ENCODE measurements around the gene CPHXL2. TPM values are rescaled to one million over a fixed set of nuclear protein-coding genes. Genes with fewer than 3 reads are reported as not detected.

Gene CPHXL2
- total RNA-seq (not detected), total RNA-seq (0 to 0.06 (median 0) reads per million in 29 experiments)
- total RNA-seq (2013), result not detected

- ChIA-PET POLR2A (no interaction called here), CTCF (no interaction called here)
- no peaks in the 10 kb centered on the region for H3K36me3 ChIP-seq (ENCODE audit: control insufficient read depth in 2 of 2, extremely low read depth in 1 of 2, insufficient read depth in 1 of 2, low read length in 1 of 2)
- no CpG with 5 or more reads among the region's 4 CpGs for WGBS (ENCODE audit: insufficient coverage)
- DNase-seq (no peak), ATAC-seq (replicated peaks in 1 of 4) (no peak)
- H3K4me3 Mint-ChIP-seq, result no peak within 1 kb of the TSS
- H3K4me1 Mint-ChIP-seq, result no peaks in the 10 kb centered on the region
- H3K36me3 Mint-ChIP-seq, result no peaks in the 10 kb centered on the region
- no peaks in the 10 kb centered on the region for H3K4me1 ChIP-seq (ENCODE audit: control insufficient read depth in 1 of 2, extremely low read depth in 1 of 2, insufficient read depth in 2 of 2, low read length in 2 of 2)
- H3K27me3 Mint-ChIP-seq, result no peaks in the 10 kb centered on the region
- H3K9me3 Mint-ChIP-seq, result no peaks in the 10 kb centered on the region
- no peak within 1 kb of the TSS for H3K4me3 ChIP-seq (ENCODE audit: control insufficient read depth in 1 of 2, extremely low read depth in 1 of 2, low read length in 1 of 2)
- no peaks in the 10 kb centered on the region for H3K9me3 ChIP-seq
- H3K27ac Mint-ChIP-seq, result no peak within 1 kb of the TSS
- no peaks in the 10 kb centered on the region for H3K27me3 ChIP-seq (replicated peaks in 1 of 2; ENCODE audit: control insufficient read depth in 2 of 2, extremely low read depth in 1 of 2, insufficient read depth in 2 of 2, low read length in 1 of 2)
- no peak within 1 kb of the TSS for H3K27ac ChIP-seq (ENCODE audit: low read length)
Measured at GRCh38 chr16:75676909-75677308, at the start of gene CPHXL2. TSS of gene CPHXL2 (minus strand) at chr16:75677009. CDS start at chr16:75676999, 10 bp downstream.

- no peak for DNase-seq
- POLR2A ChIA-PET, result no interaction called here
- H3K27ac ChIP-seq (ENCODE audit: low read length), result no peak within 1 kb of the TSS
- no peaks in the 10 kb centered on the region for H3K4me1 ChIP-seq (ENCODE audit: control insufficient read depth in 1 of 2, extremely low read depth in 1 of 2, insufficient read depth in 2 of 2, low read length in 2 of 2)
- no peak for ATAC-seq (replicated peaks in 1 of 4)
- no peaks in the 10 kb centered on the region for H3K9me3 ChIP-seq
- Mint-ChIP-seq H3K9me3 (peaks cover 0 to 3% (median 0%) of the 10 kb centered on the region in 3 donors), H3K36me3 (no peaks in the 10 kb centered on the region), H3K27me3 (peaks cover 0 to 5% of the 10 kb centered on the region in 2 donors), H3K27ac (no peak within 1 kb of the TSS), H3K4me3 (no peak within 1 kb of the TSS), H3K4me1 (no peaks in the 10 kb centered on the region)
- WGBS (ENCODE audit: insufficient coverage), result no CpG with 5 or more reads among the region's 5 CpGs
- CTCF ChIA-PET, result no interaction called here
- no peaks in the 10 kb centered on the region for H3K27me3 ChIP-seq (replicated peaks in 1 of 2; ENCODE audit: control insufficient read depth in 2 of 2, extremely low read depth in 1 of 2, insufficient read depth in 2 of 2, low read length in 1 of 2)
- no peaks in the 10 kb centered on the region for H3K36me3 ChIP-seq (ENCODE audit: control insufficient read depth in 2 of 2, extremely low read depth in 1 of 2, insufficient read depth in 1 of 2, low read length in 1 of 2)
- H3K4me3 ChIP-seq (ENCODE audit: control insufficient read depth in 1 of 2, extremely low read depth in 1 of 2, low read length in 1 of 2), result no peak within 1 kb of the TSS
Measured at GRCh38 chr16:75726390-75726789, 49.6 kb upstream of the CPHXL2 start, which contains the start of gene CPHXL. TSS of gene CPHXL (minus strand) at chr16:75726490. CDS start at chr16:75726442, 48 bp downstream.

GRCh38 chr16:75718452-75718851 is 41.6 kb upstream of the CPHXL2 start:
- no peak overlapping the region for H3K27ac Mint-ChIP-seq

DNA sequence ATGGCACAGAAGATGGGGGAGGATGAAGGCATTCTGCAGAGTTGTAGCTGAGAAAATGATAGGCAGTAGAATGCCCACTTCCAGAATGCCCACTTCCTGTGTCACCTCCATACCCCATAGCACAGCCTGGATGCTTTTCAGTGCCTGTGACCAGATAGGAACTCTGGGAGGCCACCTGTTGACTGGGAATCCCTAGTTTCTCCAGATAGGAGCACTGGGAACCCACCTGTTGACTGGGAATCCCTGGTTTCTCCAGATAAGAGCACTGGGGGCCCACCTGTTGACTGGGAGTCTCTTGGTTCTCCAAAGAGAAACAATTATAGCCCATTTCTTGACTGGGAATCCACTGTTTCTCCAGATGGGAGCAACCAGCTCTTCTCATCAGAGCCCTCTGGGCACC is 37.9 kb upstream of the CPHXL2 start:
- no peaks in the 10 kb centered on the region for H3K9me3 ChIP-seq
- peaks cover 0 to 10% of the 10 kb centered on the region in 2 experiments for H3K27me3 ChIP-seq (replicated peaks in 1 of 2; ENCODE audit: control insufficient read depth in 2 of 2, extremely low read depth in 1 of 2, insufficient read depth in 2 of 2, low read length in 1 of 2)

More at GRCh38 chr16:75718452-75718851, 41.6 kb upstream of the CPHXL2 start:
- Mint-ChIP-seq H3K27me3 (peaks cover 18 to 40% of the 10 kb centered on the region in 2 donors), H3K4me3 (no peak overlapping the region), H3K9me3 (peaks cover 0 to 8% (median 0%) of the 10 kb centered on the region in 3 donors), H3K4me1 (no peaks in the 10 kb centered on the region), H3K36me3 (no peaks in the 10 kb centered on the region)
- H3K4me3 ChIP-seq (ENCODE audit: control insufficient read depth in 1 of 2, extremely low read depth in 1 of 2, low read length in 1 of 2), result no peak overlapping the region
- CTCF ChIA-PET, result no interaction called here
- no CpG with 5 or more reads among the region's 4 CpGs for WGBS (ENCODE audit: insufficient coverage)
- POLR2A ChIA-PET, result no interaction called here
- H3K27ac ChIP-seq (ENCODE audit: low read length), result no peak overlapping the region
- H3K36me3 ChIP-seq (ENCODE audit: control insufficient read depth in 2 of 2, extremely low read depth in 1 of 2, insufficient read depth in 1 of 2, low read length in 1 of 2), result no peaks in the 10 kb centered on the region
- DNase-seq (no peak), ATAC-seq (replicated peaks in 1 of 4) (no peak)
- no peaks in the 10 kb centered on the region for H3K4me1 ChIP-seq (ENCODE audit: control insufficient read depth in 1 of 2, extremely low read depth in 1 of 2, insufficient read depth in 2 of 2, low read length in 2 of 2)
- peaks cover 0 to 7% of the 10 kb centered on the region in 2 experiments for H3K27me3 ChIP-seq (replicated peaks in 1 of 2; ENCODE audit: control insufficient read depth in 2 of 2, extremely low read depth in 1 of 2, insufficient read depth in 2 of 2, low read length in 1 of 2)
- no peaks in the 10 kb centered on the region for H3K9me3 ChIP-seq

GRCh38 chr16:75710344-75710743 is 33.5 kb upstream of the CPHXL2 start:
- Mint-ChIP-seq H3K36me3 (peaks cover 5% of the 10 kb centered on the region), H3K27me3 (peaks cover 4 to 8% of the 10 kb centered on the region in 2 donors), H3K4me3 (no peak overlapping the region), H3K4me1 (no peaks in the 10 kb centered on the region), H3K9me3 (peaks cover 0 to 15% (median 14%) of the 10 kb centered on the region in 3 donors), H3K27ac (no peak overlapping the region)
- Histone ChIP-seq H3K36me3 (ENCODE audit: control insufficient read depth in 2 of 2, extremely low read depth in 1 of 2, insufficient read depth in 1 of 2, low read length in 1 of 2) (no peaks in the 10 kb centered on the region), H3K4me3 (ENCODE audit: control insufficient read depth in 1 of 2, extremely low read depth in 1 of 2, low read length in 1 of 2) (no peak overlapping the region), H3K4me1 (ENCODE audit: control insufficient read depth in 1 of 2, extremely low read depth in 1 of 2, insufficient read depth in 2 of 2, low read length in 2 of 2) (no peaks in the 10 kb centered on the region), H3K27me3 (replicated peaks in 1 of 2; ENCODE audit: control insufficient read depth in 2 of 2, extremely low read depth in 1 of 2, insufficient read depth in 2 of 2, low read length in 1 of 2) (peaks cover 0 to 3% of the 10 kb centered on the region in 2 experiments), H3K27ac (ENCODE audit: low read length) (no peak overlapping the region), H3K9me3 (no peaks in the 10 kb centered on the region)
- DNase-seq, result no peak
- CTCF ChIA-PET, result no interaction called here
- ATAC-seq (replicated peaks in 1 of 4), result no peak
- POLR2A ChIA-PET, result no interaction called here
- WGBS (ENCODE audit: insufficient coverage), result 100% methylated on average over 2 of the region's 2 CpGs

More for the DNA sequence above, 37.9 kb upstream of the CPHXL2 start:
- no peak overlapping the region for H3K4me3 ChIP-seq (ENCODE audit: control insufficient read depth in 1 of 2, extremely low read depth in 1 of 2, low read length in 1 of 2)
- no peak overlapping the region for H3K27ac ChIP-seq (ENCODE audit: low read length)
- H3K9me3 Mint-ChIP-seq, result peaks cover 5 to 11% (median 10%) of the 10 kb centered on the region in 3 donors
- CTCF ChIA-PET, result no interaction called here
- no peak overlapping the region for H3K4me3 Mint-ChIP-seq
- no peak for ATAC-seq (replicated peaks in 1 of 4)
- no peaks in the 10 kb centered on the region for H3K4me1 ChIP-seq (ENCODE audit: control insufficient read depth in 1 of 2, extremely low read depth in 1 of 2, insufficient read depth in 2 of 2, low read length in 2 of 2)
- POLR2A ChIA-PET, result no interaction called here
- peaks cover 18 to 29% of the 10 kb centered on the region in 2 donors for H3K27me3 Mint-ChIP-seq
- H3K4me1 Mint-ChIP-seq, result no peaks in the 10 kb centered on the region
- peaks cover 5% of the 10 kb centered on the region for H3K36me3 Mint-ChIP-seq
- H3K36me3 ChIP-seq (ENCODE audit: control insufficient read depth in 2 of 2, extremely low read depth in 1 of 2, insufficient read depth in 1 of 2, low read length in 1 of 2), result no peaks in the 10 kb centered on the region
- no peak for DNase-seq
- no peak overlapping the region for H3K27ac Mint-ChIP-seq

- ATAC-seq (replicated peaks in 1 of 4) (no peak), DNase-seq (no peak)
- no peak overlapping the region for H3K4me3 ChIP-seq (ENCODE audit: control insufficient read depth in 1 of 2, extremely low read depth in 1 of 2, low read length in 1 of 2)
- Mint-ChIP-seq H3K27me3 (peaks cover 5 to 6% of the 10 kb centered on the region in 2 donors), H3K4me3 (no peak overlapping the region), H3K36me3 (no peaks in the 10 kb centered on the region), H3K4me1 (no peaks in the 10 kb centered on the region), H3K9me3 (no peaks in the 10 kb centered on the region), H3K27ac (no peak overlapping the region)
- no peaks in the 10 kb centered on the region for H3K27me3 ChIP-seq (replicated peaks in 1 of 2; ENCODE audit: control insufficient read depth in 2 of 2, extremely low read depth in 1 of 2, insufficient read depth in 2 of 2, low read length in 1 of 2)
- H3K9me3 ChIP-seq, result no peaks in the 10 kb centered on the region
- 90% methylated on average over 2 of the region's 4 CpGs for WGBS (ENCODE audit: insufficient coverage)
- ChIA-PET CTCF (no interaction called here), POLR2A (no interaction called here)
- no peaks in the 10 kb centered on the region for H3K36me3 ChIP-seq (ENCODE audit: control insufficient read depth in 2 of 2, extremely low read depth in 1 of 2, insufficient read depth in 1 of 2, low read length in 1 of 2)
- H3K27ac ChIP-seq (ENCODE audit: low read length), result no peak overlapping the region
- H3K4me1 ChIP-seq (ENCODE audit: control insufficient read depth in 1 of 2, extremely low read depth in 1 of 2, insufficient read depth in 2 of 2, low read length in 2 of 2), result no peaks in the 10 kb centered on the region
Measured at GRCh38 chr16:75703306-75703705, 26.5 kb upstream of the CPHXL2 start.

DNA sequence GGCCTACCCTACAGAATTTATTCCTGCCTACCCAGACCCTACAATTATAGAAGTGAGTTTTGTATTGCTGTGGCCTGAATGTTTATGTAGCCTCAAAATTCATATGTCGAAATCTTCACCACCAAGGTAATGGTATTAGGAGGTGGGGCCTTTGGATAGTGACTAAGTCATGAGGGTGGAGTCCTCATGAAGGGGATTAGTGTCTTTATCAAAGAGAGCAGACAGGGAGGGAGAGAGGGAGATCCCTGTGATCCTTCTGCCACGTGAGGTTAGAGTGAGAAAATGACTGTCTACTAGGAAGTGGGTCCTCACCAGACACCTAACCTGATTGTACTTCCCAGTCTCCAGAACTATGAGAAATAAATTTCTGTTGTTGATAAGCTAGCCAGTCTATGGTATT is 25.4 kb upstream of the CPHXL2 start:
- H3K36me3 ChIP-seq (ENCODE audit: control insufficient read depth in 2 of 2, extremely low read depth in 1 of 2, insufficient read depth in 1 of 2, low read length in 1 of 2), result no peaks in the 10 kb centered on the region
- ATAC-seq (replicated peaks in 1 of 4) (no peak), DNase-seq (no peak)
- no peak overlapping the region for H3K27ac Mint-ChIP-seq
- no peak overlapping the region for H3K4me3 ChIP-seq (ENCODE audit: control insufficient read depth in 1 of 2, extremely low read depth in 1 of 2, low read length in 1 of 2)
- H3K9me3 ChIP-seq, result no peaks in the 10 kb centered on the region
- no peaks in the 10 kb centered on the region for H3K9me3 Mint-ChIP-seq
- no peak overlapping the region for H3K27ac ChIP-seq (ENCODE audit: low read length)
- CTCF ChIA-PET, result no interaction called here
- H3K27me3 ChIP-seq (replicated peaks in 1 of 2; ENCODE audit: control insufficient read depth in 2 of 2, extremely low read depth in 1 of 2, insufficient read depth in 2 of 2, low read length in 1 of 2), result no peaks in the 10 kb centered on the region
- H3K36me3 Mint-ChIP-seq, result no peaks in the 10 kb centered on the region
- WGBS (ENCODE audit: insufficient coverage), result 100% methylated on average over 1 of the region's 2 CpGs
- peaks cover 5% of the 10 kb centered on the region in 2 donors for H3K27me3 Mint-ChIP-seq
- POLR2A ChIA-PET, result no interaction called here
- H3K4me1 ChIP-seq (ENCODE audit: control insufficient read depth in 1 of 2, extremely low read depth in 1 of 2, insufficient read depth in 2 of 2, low read length in 2 of 2), result no peaks in the 10 kb centered on the region
- H3K4me1 Mint-ChIP-seq, result no peaks in the 10 kb centered on the region
- H3K4me3 Mint-ChIP-seq, result no peak overlapping the region
